ENCODE results near the gene AUH.

DNA sequence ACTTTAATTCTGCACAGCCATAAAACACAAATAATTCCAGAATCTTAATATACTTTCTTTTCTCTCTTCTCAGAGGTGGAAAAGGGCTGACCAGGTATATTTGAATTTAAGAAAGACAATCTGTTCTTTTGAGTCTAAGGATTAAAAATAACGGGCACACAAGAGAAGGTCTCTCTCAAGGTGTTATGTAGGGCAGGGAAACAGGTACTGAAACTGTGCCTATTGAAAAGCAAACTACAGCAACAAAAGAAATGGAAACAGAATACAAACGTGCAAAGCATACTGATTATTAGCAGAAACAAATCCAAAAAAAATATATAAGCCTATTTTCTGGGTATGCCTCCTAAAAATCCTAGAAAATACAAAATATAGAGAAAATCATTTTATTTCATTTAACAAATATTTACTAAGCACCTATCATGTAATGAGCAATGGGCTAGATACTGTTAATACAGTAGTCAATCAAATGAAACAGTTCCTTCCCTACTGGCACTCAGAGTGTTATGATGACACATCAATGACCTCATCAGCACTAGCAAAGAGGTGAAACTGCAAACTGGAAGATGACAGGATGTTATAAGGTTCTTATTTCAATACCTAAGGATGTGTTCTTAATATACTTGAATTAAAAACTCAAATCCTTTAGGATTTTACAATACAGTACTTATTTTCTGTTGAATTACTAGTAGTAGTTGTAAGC is 87.7 kb downstream of the AUH start:
- no peak for TF ChIP-seq EZH2 (IDR thresholded peaks at IDR 0.05; ENCODE audit: insufficient read depth, poor library complexity, severe bottlenecking)
- TF ChIP-seq EZH2phosphoT487 (IDR thresholded peaks at IDR 0.05; ENCODE audit: insufficient read depth, low read depth) = no peak
